Measurements from ENCODE around the gene CDC14A.
"Not testable (repeated sequence)": the region's sequence is repeated elsewhere in the genome, so short reads cannot be mapped to it uniquely, and the experiment has no call there.

CDC14A gene
- 252 to 484 reads per million in 2 donors for total RNA-seq

GRCh38 chr1:100352267-100353070 lies at the start of gene CDC14A:
Gene CDC14A, plus strand, starts transcription at chr1:100352506. Its CDS starts 449 bp downstream, at chr1:100352955.
- DNase-seq, result peak; percentile 68 to 95 (median 76)

GRCh38 chr1:100302739-100303138 lies 49.6 kb upstream of the CDC14A start:
- no peak for DNase-seq

GRCh38 chr1:100304227-100304626 lies 48.1 kb upstream of the CDC14A start:
- no peak for DNase-seq

- no peak for DNase-seq
These were observed 47.4 kb upstream of the CDC14A start for GRCh38 chr1:100304921-100305320.

GRCh38 chr1:100305954-100306353 lies 46.4 kb upstream of the CDC14A start:
- no peak for DNase-seq

GRCh38 chr1:100306735-100307313 lies 45.5 kb upstream of the CDC14A start:
- peak in 1 of 5 experiments; percentile 60 for DNase-seq

GRCh38 chr1:100308777-100309176 lies 43.5 kb upstream of the CDC14A start:
- DNase-seq, result peak in 1 of 5 experiments; percentile 42

- no peak for DNase-seq
These were observed 42.4 kb upstream of the CDC14A start for GRCh38 chr1:100309863-100310262.

GRCh38 chr1:100313382-100313781 lies 38.9 kb upstream of the CDC14A start:
- DNase-seq, result no peak

- DNase-seq, result no peak
These were observed 35.7 kb upstream of the CDC14A start for GRCh38 chr1:100316622-100317021.

- DNase-seq, result no peak
These were observed 31.8 kb upstream of the CDC14A start for GRCh38 chr1:100320311-100321099.

- no peak for DNase-seq
These were observed 31.2 kb upstream of the CDC14A start for GRCh38 chr1:100321100-100321493.

GRCh38 chr1:100321506-100321905 lies 30.8 kb upstream of the CDC14A start:
- no peak for DNase-seq

- DNase-seq, result no peak
These were observed 29.7 kb upstream of the CDC14A start for GRCh38 chr1:100322436-100323211.

GRCh38 chr1:100323419-100324106 lies 28.7 kb upstream of the CDC14A start:
- no peak for DNase-seq

GRCh38 chr1:100325415-100326324 lies 26.6 kb upstream of the CDC14A start:
- no peak for DNase-seq

- not testable (repeated sequence) for DNase-seq
These were observed 26.0 kb upstream of the CDC14A start for GRCh38 chr1:100326325-100326670.

GRCh38 chr1:100328133-100328532 lies 24.2 kb upstream of the CDC14A start:
- no peak for DNase-seq

- DNase-seq, result not testable (repeated sequence)
These were observed 21.2 kb upstream of the CDC14A start for GRCh38 chr1:100331146-100331545.

- no peak for DNase-seq
These were observed 20.0 kb upstream of the CDC14A start for GRCh38 chr1:100332331-100332730.

GRCh38 chr1:100335436-100335835 lies 16.9 kb upstream of the CDC14A start:
- DNase-seq, result no peak
